ENCODE results near the gene IL34.
A peak's percentile ranks its signal among the peaks of the same experiment; 100 is the strongest.

IL34 gene

GRCh38 chr16:70659546-70659945, 13.2 kb downstream of the IL34 start:
- no peaks in the 10 kb centered on the region for H3K36me3 ChIP-seq (ENCODE audit: insufficient read depth, low read length)
- no peak overlapping the region for H3K27ac ChIP-seq (ENCODE audit: low read depth, low read length, poor library complexity, severe bottlenecking)
- no peaks in the 10 kb centered on the region for H3K27me3 ChIP-seq (ENCODE audit: insufficient read depth, low read length)
- 0 out of 2 replicates have a peak overlapping the region, but pooled peaks have one; percentile 42 for H2AFZ ChIP-seq (ENCODE audit: low read length)
- no peaks in the 10 kb centered on the region for H3K9me2 ChIP-seq (ENCODE audit: low read depth, low read length)
- no peak overlapping the region for H3K4me3 ChIP-seq (ENCODE audit: low read depth, low read length, poor library complexity, severe bottlenecking)
- H3K4me2 ChIP-seq (ENCODE audit: low read length): no peak overlapping the region
- no peaks in the 10 kb centered on the region for H4K20me1 ChIP-seq (ENCODE audit: insufficient read depth, low read length)
- H3F3A ChIP-seq (ENCODE audit: insufficient read depth, low read length): no peaks in the 10 kb centered on the region
- H3K79me2 ChIP-seq (ENCODE audit: insufficient read depth, low read length): no peaks in the 10 kb centered on the region
- H3K4me1 ChIP-seq (ENCODE audit: insufficient read depth, low read length, severe bottlenecking): peaks cover 4% of the 10 kb centered on the region
- H3K9ac ChIP-seq (ENCODE audit: low read length): no peak overlapping the region
- TF ChIP-seq EZH2 (IDR thresholded peaks at IDR 0.05; ENCODE audit: borderline replicate concordance, low read length) (no peak), CTCF (IDR thresholded peaks at IDR 0.05; ENCODE audit: low read length) (no peak)
- no peaks in the 10 kb centered on the region for H3K9me3 ChIP-seq (ENCODE audit: low read length)

- TF ChIP-seq CTCF (IDR thresholded peaks at IDR 0.05; ENCODE audit: low read length) (no peak), EZH2 (IDR thresholded peaks at IDR 0.05; ENCODE audit: borderline replicate concordance, low read length) (no peak)
- no peaks in the 10 kb centered on the region for H3F3A ChIP-seq (ENCODE audit: insufficient read depth, low read length)
- no peaks in the 10 kb centered on the region for H3K36me3 ChIP-seq (ENCODE audit: insufficient read depth, low read length)
- no peak overlapping the region for H2AFZ ChIP-seq (ENCODE audit: low read length)
- H3K9me3 ChIP-seq (ENCODE audit: low read length): no peaks in the 10 kb centered on the region
- no peak overlapping the region for H3K27ac ChIP-seq (ENCODE audit: low read depth, low read length, poor library complexity, severe bottlenecking)
- no peak overlapping the region for H3K9ac ChIP-seq (ENCODE audit: low read length)
- no peaks in the 10 kb centered on the region for H4K20me1 ChIP-seq (ENCODE audit: insufficient read depth, low read length)
- no peaks in the 10 kb centered on the region for H3K27me3 ChIP-seq (ENCODE audit: insufficient read depth, low read length)
- H3K9me2 ChIP-seq (ENCODE audit: low read depth, low read length): no peaks in the 10 kb centered on the region
- no peaks in the 10 kb centered on the region for H3K79me2 ChIP-seq (ENCODE audit: insufficient read depth, low read length)
- H3K4me3 ChIP-seq (ENCODE audit: low read depth, low read length, poor library complexity, severe bottlenecking): no peak overlapping the region
- H3K4me1 ChIP-seq (ENCODE audit: insufficient read depth, low read length, severe bottlenecking): peaks cover 4% of the 10 kb centered on the region
- H3K4me2 ChIP-seq (ENCODE audit: low read length): no peak overlapping the region
These were observed 13.8 kb downstream of the IL34 start for GRCh38 chr16:70659953-70660671.

GRCh38 chr16:70660672-70661350, 14.5 kb downstream of the IL34 start:
- H3K36me3 ChIP-seq (ENCODE audit: insufficient read depth, low read length): no peaks in the 10 kb centered on the region
- no peaks in the 10 kb centered on the region for H3K9me2 ChIP-seq (ENCODE audit: low read depth, low read length)
- H3K4me3 ChIP-seq (ENCODE audit: low read depth, low read length, poor library complexity, severe bottlenecking): no peak overlapping the region
- H3K9me3 ChIP-seq (ENCODE audit: low read length): no peaks in the 10 kb centered on the region
- H3F3A ChIP-seq (ENCODE audit: insufficient read depth, low read length): no peaks in the 10 kb centered on the region
- H3K4me2 ChIP-seq (ENCODE audit: low read length): no peak overlapping the region
- H3K27ac ChIP-seq (ENCODE audit: low read depth, low read length, poor library complexity, severe bottlenecking): no peak overlapping the region
- TF ChIP-seq CTCF (IDR thresholded peaks at IDR 0.05; ENCODE audit: low read length): no peak
- TF ChIP-seq EZH2 (IDR thresholded peaks at IDR 0.05; ENCODE audit: borderline replicate concordance, low read length): no peak
- peaks cover under 1% of the 10 kb centered on the region; the same call in 1 of the 2 replicates for H3K27me3 ChIP-seq (ENCODE audit: insufficient read depth, low read length)
- no peaks in the 10 kb centered on the region for H3K79me2 ChIP-seq (ENCODE audit: insufficient read depth, low read length)
- H3K4me1 ChIP-seq (ENCODE audit: insufficient read depth, low read length, severe bottlenecking): peaks cover 4% of the 10 kb centered on the region
- H2AFZ ChIP-seq (ENCODE audit: low read length): no peak overlapping the region
- H4K20me1 ChIP-seq (ENCODE audit: insufficient read depth, low read length): no peaks in the 10 kb centered on the region
- H3K9ac ChIP-seq (ENCODE audit: low read length): no peak overlapping the region

Measured in OCI-LY1 (cell line).